Middle frontal gyrus (tissue), 1 donor: ENCODE results near the gene SLC6A15.

Experiments used
- DNase-seq: peaks from one replicate; pipeline ENCODE4 v3.0.0-alpha.2; 2015; ENCODE audit warnings: low spot score; ENCODE audit errors: extremely low spot score

The SLC6A15 gene

DNA sequence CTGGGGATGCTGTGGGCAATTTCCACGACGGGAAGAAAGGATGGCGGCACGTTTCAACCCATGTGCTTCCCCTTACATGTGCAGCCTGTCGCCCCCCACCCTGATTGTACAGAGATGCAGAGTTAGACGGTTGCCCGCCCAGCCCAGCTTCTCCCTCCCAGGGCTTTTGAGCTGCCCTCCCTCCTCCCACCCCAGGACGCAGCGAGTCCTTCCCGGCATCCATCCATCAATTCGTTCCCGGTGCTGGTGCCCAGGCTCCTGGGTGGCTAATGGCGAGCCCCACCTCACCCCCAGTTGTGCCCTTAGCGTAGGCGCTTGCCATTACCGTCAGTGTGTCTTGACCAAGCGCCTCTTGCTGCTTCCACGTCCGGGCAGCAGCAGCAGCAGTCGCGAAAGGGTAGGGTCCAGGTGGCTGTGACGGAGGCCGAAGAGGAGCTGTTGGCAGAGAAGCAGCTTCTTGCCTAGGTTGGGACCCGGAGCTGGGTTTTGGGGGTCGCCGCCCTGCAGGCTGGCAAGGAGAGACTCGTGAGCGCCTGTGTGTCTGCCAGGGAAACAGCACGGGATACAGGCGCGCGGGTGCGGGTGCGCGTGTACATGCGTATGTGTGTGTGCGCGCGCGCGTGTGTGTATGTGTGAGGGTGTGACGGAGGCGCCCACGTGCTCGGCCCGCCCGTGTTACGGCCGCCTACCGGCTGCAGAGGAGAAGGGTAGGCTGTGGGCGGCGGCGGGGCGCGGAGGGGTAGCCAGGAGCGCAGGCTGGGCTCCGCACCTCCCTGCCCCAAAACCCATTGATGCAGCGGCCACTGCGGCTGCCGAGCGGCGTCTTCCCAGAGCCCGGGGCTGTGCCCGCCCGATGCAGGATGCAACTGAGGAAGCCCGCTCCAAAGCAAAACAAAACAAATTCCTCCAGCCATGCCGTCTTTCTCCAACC, at the start of gene SLC6A15:
Gene SLC6A15, minus strand, starts transcription at position 602 of the 931 bp plus-strand sequence. CDS start 20,679 bp downstream, outside the sequence.
- peak; percentile 16 for DNase-seq

DNA sequence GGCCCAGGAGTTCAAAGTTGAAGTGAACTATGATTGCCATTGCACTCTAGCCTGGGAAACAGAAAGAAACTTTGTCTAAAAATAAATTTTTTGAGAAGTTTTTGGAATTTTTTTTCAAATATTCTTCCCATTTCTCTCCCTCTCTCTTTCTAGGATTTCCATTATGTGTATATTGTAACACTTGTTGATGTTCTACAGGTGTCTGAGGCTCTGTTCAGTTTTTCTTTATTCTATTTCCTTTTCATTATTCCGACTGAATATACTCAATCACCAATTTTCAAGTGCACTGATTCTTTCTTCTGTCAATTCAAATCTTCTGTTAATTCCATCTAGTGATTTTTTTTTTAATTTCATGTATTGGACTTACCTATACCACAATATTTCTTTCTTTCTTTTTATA, 48.3 kb upstream of the SLC6A15 start:
- DNase-seq = no peak

DNA sequence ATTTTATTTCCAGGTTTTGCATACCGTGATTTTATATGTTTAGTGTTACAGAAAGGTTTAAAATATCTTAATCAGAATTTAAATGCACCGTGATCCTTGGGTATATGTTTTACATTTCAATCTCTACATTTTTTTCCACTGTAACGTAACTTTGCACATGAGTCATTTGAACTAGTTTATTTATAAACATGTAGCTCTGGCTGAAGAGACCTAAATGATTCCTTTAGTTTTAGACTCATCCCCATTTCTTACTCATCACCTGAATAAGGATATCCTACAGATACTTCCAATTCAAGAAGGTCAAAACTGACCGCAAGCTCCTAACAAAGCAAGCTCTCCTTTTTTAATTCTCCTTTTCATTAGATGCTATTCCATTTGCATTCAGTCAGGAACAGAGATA, 42.7 kb upstream of the SLC6A15 start:
- DNase-seq = no peak

- DNase-seq = no peak
Measured at GRCh38 chr12:84954415-84954814, 41.8 kb upstream of the SLC6A15 start.

GRCh38 chr12:84950971-84951546, 38.5 kb upstream of the SLC6A15 start:
- no peak for DNase-seq

- DNase-seq = no peak
Measured at GRCh38 chr12:84946753-84947152, 34.2 kb upstream of the SLC6A15 start.

DNA sequence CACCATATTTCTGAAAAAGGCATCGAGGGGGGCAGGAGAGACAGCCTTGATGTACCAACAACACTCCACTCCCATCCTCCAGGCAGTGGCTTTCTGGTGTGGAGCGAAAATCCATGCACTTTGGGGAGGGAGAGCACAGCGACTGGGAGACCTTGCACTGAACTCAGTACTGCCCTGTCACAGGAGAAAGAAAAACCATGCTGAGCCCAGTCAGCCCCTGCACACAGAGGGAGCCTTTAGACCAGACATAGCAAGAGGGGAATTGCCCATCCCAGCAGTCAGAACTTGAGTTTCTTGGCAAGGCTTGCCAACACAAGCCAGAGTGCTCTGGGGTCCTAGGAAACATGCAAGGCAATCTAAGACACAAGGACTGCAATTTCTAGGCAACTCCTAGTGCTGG, 24.8 kb upstream of the SLC6A15 start:
- no peak for DNase-seq

DNA sequence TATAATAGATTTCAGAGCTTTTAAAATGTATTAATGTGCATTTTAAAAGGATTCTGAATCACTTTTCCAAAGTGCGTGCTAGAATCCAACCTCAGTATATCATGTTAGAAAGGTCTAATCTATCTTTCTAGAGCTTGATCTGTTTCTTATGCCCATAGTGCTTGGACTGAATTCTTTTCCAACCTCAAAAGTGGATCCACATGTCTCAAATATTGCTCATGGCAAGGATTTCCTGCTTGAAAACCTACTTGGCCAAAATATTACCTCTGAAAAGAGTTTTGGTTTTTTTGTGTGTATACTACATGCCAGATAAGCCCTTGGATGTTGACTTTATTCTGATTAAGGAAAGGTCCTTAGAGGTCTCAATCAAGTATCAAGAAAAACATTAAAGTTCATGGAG, 16.9 kb upstream of the SLC6A15 start:
- no peak for DNase-seq

DNA sequence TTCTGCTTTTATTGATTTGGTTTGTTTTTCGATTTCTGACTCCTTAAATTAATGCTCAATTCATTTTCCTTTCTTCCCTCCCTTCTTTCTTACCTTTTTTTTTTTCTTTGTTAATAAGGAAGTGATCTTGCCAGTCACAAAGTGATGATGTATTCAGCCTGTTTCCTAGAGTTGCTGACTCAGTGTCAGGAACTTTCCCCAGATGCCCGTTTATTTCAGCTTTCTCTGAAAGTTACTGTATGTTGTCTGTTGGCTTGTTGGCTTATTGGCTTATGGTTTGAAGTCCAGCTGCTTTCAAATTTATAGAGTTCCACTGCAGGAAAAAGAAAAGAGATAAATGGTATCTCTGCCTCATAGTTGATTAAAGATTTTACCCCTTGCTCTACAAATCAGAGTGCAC, 12.4 kb upstream of the SLC6A15 start:
- no peak for DNase-seq

- no peak for DNase-seq
Measured at GRCh38 chr12:84922693-84923092, 10.1 kb upstream of the SLC6A15 start.

DNA sequence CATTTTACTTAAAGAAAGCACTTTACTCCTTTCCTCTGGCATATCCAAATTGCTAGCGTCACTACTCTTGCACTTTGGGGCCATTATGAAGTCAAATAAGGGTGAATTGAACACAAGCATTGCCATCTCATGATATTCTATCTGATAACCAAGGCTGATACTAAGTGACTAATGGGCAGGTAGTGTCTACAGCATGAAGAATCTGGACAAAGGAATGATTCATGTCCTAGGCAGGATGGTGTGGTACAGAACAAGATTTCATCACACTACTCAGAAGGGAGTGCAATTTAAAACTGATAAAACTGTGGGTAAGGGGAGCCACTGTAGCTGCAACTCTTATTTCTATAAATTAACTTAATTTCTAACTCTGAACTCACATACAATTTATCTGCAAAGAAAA, 7.7 kb upstream of the SLC6A15 start:
- no peak for DNase-seq

- DNase-seq = no peak
Measured at GRCh38 chr12:84919271-84919670, 6.7 kb upstream of the SLC6A15 start.

GRCh38 chr12:84913129-84913515, 523 bp upstream of the SLC6A15 start:
- no peak for DNase-seq

- peak; percentile 68 for DNase-seq
Measured at GRCh38 chr12:84911271-84912197, 1.1 kb downstream of the SLC6A15 start.

GRCh38 chr12:84910549-84911241, 1.9 kb downstream of the SLC6A15 start:
- no peak for DNase-seq

DNA sequence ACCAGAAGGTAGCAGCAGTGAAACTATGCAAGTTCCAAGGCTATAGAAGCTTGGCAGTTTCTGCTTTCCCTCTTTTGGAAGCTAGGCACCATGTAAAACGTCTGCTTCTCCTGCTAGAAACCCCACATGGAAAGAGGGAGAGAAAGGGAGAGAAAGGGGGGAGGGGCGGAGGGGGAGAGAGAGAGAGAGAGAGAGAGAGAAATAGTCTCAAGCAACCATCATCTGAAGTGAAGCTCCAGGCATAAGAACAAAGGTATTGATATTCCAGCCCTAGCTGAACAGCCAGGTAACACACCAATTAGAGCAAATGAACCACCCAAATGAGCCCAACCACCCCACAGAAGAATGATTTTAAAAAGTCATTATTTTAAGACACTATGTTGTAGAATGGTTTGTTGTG, 8.5 kb downstream of the SLC6A15 start:
- DNase-seq = no peak

GRCh38 chr12:84891106-84891838, 21.3 kb downstream of the SLC6A15 start:
- no peak for DNase-seq

GRCh38 chr12:84889818-84890217, 22.8 kb downstream of the SLC6A15 start:
- no peak for DNase-seq

GRCh38 chr12:84888861-84889260, 23.7 kb downstream of the SLC6A15 start:
- DNase-seq = no peak

GRCh38 chr12:84877340-84877739, 35.3 kb downstream of the SLC6A15 start:
- no peak for DNase-seq
